Measurements from ENCODE around the gene TET1. TPM values are rescaled to one million over a fixed set of nuclear protein-coding genes. Genes with fewer than 3 reads are reported as not detected.

TET1 gene
- total and polyA plus RNA-seq, 2 of the 13 experiments (the other 11 are each of a cell fraction or from before 2014, with no cell fraction given) = 6.9 to 7.3 TPM

GRCh38 chr10:68598978-68599770 is 39.0 kb downstream of the TET1 start (continued):
- TF ChIP-seq ZBTB7B (CRISPR knock-in tag; IDR thresholded peaks at IDR 0.05) (peak; percentile 94), CHCHD3 (CRISPR knock-in tag; IDR thresholded peaks at IDR 0.05) (no peak), ZNF121 (CRISPR knock-in tag; IDR thresholded peaks at IDR 0.05) (no peak), ZFP36 (IDR thresholded peaks at IDR 0.05; ENCODE audit: borderline replicate concordance, low read depth, low read length, partially characterized antibody) (no peak), ZNF605 (CRISPR knock-in tag; IDR thresholded peaks at IDR 0.05) (peak; percentile 61; the same call in 1 of the 2 replicates), ZNF407 (CRISPR knock-in tag; IDR thresholded peaks at IDR 0.05; ENCODE audit: not compliant biosample characterization) (no peak), RBM39 (IDR thresholded peaks at IDR 0.05; ENCODE audit: low read depth, low read length, poor library complexity, severe bottlenecking) (no peak), SMARCE1 (IDR thresholded peaks at IDR 0.05; ENCODE audit: borderline replicate concordance) (no peak), PCBP1 (IDR thresholded peaks at IDR 0.05; ENCODE audit: borderline replicate concordance, low read depth, low read length) (no peak), ZSCAN29 (CRISPR knock-in tag; conservative IDR thresholded peaks at IDR 0.05) (no peak), EEA1 (CRISPR knock-in tag; IDR thresholded peaks at IDR 0.05; ENCODE audit: borderline replicate concordance) (no peak), NFATC3 (CRISPR knock-in tag; IDR thresholded peaks at IDR 0.05) (no peak), MED8 (CRISPR knock-in tag; IDR thresholded peaks at IDR 0.05; ENCODE audit: insufficient replicate concordance) (no peak), POLR2A (IDR thresholded peaks at IDR 0.05; ENCODE audit: insufficient read depth in 1 of 2, low read depth in 2 of 2, low read length in 2 of 2) (peak; percentile 31 to 51; a peak in 2 of 4 replicates), ZNF530 (CRISPR knock-in tag; IDR thresholded peaks at IDR 0.05; ENCODE audit: low read depth) (no peak), ZNF772 (CRISPR knock-in tag; IDR thresholded peaks at IDR 0.05) (no peak), ZNF709 (CRISPR knock-in tag; IDR thresholded peaks at IDR 0.05) (no peak), RNF219 (CRISPR knock-in tag; IDR thresholded peaks at IDR 0.05) (no peak), HMG20A (CRISPR knock-in tag; IDR thresholded peaks at IDR 0.05; ENCODE audit: borderline replicate concordance) (no peak), AHR (CRISPR knock-in tag; IDR thresholded peaks at IDR 0.05) (peak; percentile 32; the same call in 1 of the 2 replicates), ZNF788 (CRISPR knock-in tag; IDR thresholded peaks at IDR 0.05; ENCODE audit: borderline replicate concordance) (no peak)

Data from HepG2 (cell line).